HepG2 (cell line): Measurements from ENCODE around the gene MINDY1. TPM values are rescaled to one million over a fixed set of nuclear protein-coding genes. Genes with fewer than 3 reads are reported as not detected.

ENCODE experiments used
- BHLHE40 ChIP-seq: IDR thresholded peaks from 2 replicates; pipeline ENCODE4 v1.6.1; 2011; ENCODE audit warnings: low read length, improper control_type of control experiment
- DNMT1 ChIP-seq: sonication (generic); formaldehyde crosslinking; IDR thresholded peaks from 2 replicates; pipeline ENCODE4 v1.5.1; 2020; ENCODE audit warnings: mild to moderate bottlenecking, missing genetic modification reagents
- GATA4 ChIP-seq: sonication (generic); IDR thresholded peaks from 2 replicates; pipeline ENCODE4 v1.6.1; 2016; ENCODE audit warnings: antibody characterized with exemption, low read depth, borderline replicate concordance
- GATAD1 ChIP-seq: IDR thresholded peaks from 2 replicates; pipeline ENCODE4 v1.6.1; 2016; ENCODE audit warnings: missing genetic modification reagents, missing compliant biosample characterization
- GZF1 ChIP-seq: sonication (generic); formaldehyde crosslinking; IDR thresholded peaks from 2 replicates; pipeline ENCODE4 v1.5.1; 2020; ENCODE audit warnings: mild to moderate bottlenecking, missing genetic modification reagents
- HOXD1 ChIP-seq: sonication (generic); formaldehyde crosslinking; IDR thresholded peaks from 2 replicates; pipeline ENCODE4 v1.5.0; 2020; ENCODE audit warnings: missing genetic modification reagents
- JUND ChIP-seq: sonication (generic); formaldehyde crosslinking; IDR thresholded peaks from 2 replicates; pipeline ENCODE4 v1.8.0; 2022; ENCODE audit warnings: mild to moderate bottlenecking, missing genetic modification reagents
- KLF11 ChIP-seq: IDR thresholded peaks from 2 replicates; pipeline ENCODE4 v1.6.1; 2016; ENCODE audit warnings: missing compliant biosample characterization
- MATR3 ChIP-seq: sonication (generic); formaldehyde crosslinking; IDR thresholded peaks from 2 replicates; pipeline ENCODE4 v1.4.0; 2020; ENCODE audit warnings: missing genetic modification reagents
- PAWR ChIP-seq: sonication (generic); formaldehyde crosslinking; IDR thresholded peaks from 2 replicates; pipeline ENCODE4 v1.4.0; 2020; ENCODE audit warnings: missing genetic modification reagents, mild to moderate bottlenecking, borderline replicate concordance
- PPARG ChIP-seq: conservative IDR thresholded peaks from 2 replicates; pipeline ENCODE4 v1.6.1; 2016; ENCODE audit warnings: missing biosample characterization, missing genetic modification reagents
- REPIN1 ChIP-seq: sonication (generic); formaldehyde crosslinking; IDR thresholded peaks from 2 replicates; pipeline ENCODE4 v1.8.0; 2022; ENCODE audit warnings: missing genetic modification reagents, low read depth, mild to moderate bottlenecking, borderline replicate concordance
- SSRP1 ChIP-seq: IDR thresholded peaks from 2 replicates; pipeline ENCODE4 v1.6.1; 2016; ENCODE audit warnings: control low read depth
- ZFP1 ChIP-seq: IDR thresholded peaks from 2 replicates; pipeline ENCODE4 v1.6.1; 2016
- ZFP37 ChIP-seq: sonication (generic); formaldehyde crosslinking; IDR thresholded peaks from 2 replicates; pipeline ENCODE4 v1.4.0; 2020; ENCODE audit warnings: missing genetic modification reagents, borderline replicate concordance
- ZKSCAN8 ChIP-seq: IDR thresholded peaks from 2 replicates; pipeline ENCODE4 v1.6.1; 2016; ENCODE audit warnings: borderline replicate concordance, missing genetic modification reagents, missing compliant biosample characterization
- ZNF431 ChIP-seq: sonication (generic); formaldehyde crosslinking; IDR thresholded peaks from 2 replicates; pipeline ENCODE4 v1.9.0; 2022; ENCODE audit warnings: missing genetic modification reagents, low read depth, mild to moderate bottlenecking, borderline replicate concordance
- ZNF547 ChIP-seq: sonication (generic); formaldehyde crosslinking; IDR thresholded peaks from 2 replicates; pipeline ENCODE4 v1.5.1; 2020; ENCODE audit warnings: mild to moderate bottlenecking, missing genetic modification reagents
- ZNF549 ChIP-seq: sonication (generic); formaldehyde crosslinking; IDR thresholded peaks from 2 replicates; pipeline ENCODE4 v1.5.0; 2020; ENCODE audit warnings: missing genetic modification reagents
- ZNF772 ChIP-seq: sonication (generic); formaldehyde crosslinking; IDR thresholded peaks from 2 replicates; pipeline ENCODE4 v1.5.0; 2020; ENCODE audit warnings: mild to moderate bottlenecking, missing genetic modification reagents
- polyA plus RNA-seq, 8 experiments: library from polyadenylated mRNA; depleted of rRNA in 3 of 8; stranded (reverse) in 7 of 8; unstranded in 1 of 8; fragments of >200 nt; fragmentation: Illumina TruSeq in 4 of 8; extraction: Trizol in 4 of 8; gene quantifications; 2 replicates each; pipeline versions ENCODE4 v1.2.1 to v1.2.3, GENCODE V29; 2011 to 2016; ENCODE audit warnings: low read depth in 4 of 8, missing spikeins in 1 of 8, mixed read lengths in 1 of 8; ENCODE audit not compliant: insufficient read depth in 1 of 8
- total RNA-seq, 5 experiments: library from RNA; depleted of rRNA; stranded (reverse); fragments of >200 nt; fragmentation: Illumina TruSeq; extraction: Trizol; gene quantifications; 2 replicates each; pipeline ENCODE4 v1.2.3, GENCODE V29; 2016; ENCODE audit warnings: low read depth in 1 of 5
- TF ChIP-seq, protein P1 (sequence below): sonication (generic); formaldehyde crosslinking; IDR thresholded peaks from 2 replicates; pipeline ENCODE4 v1.4.0; 2020; ENCODE audit warnings: missing genetic modification reagents
- TF ChIP-seq, protein P2 (sequence below): sonication (generic); formaldehyde crosslinking; IDR thresholded peaks from 2 replicates; pipeline ENCODE4 v1.8.1; 2023; ENCODE audit warnings: mild to moderate bottlenecking, moderate library complexity, missing genetic modification reagents

MINDY1 gene
- total and polyA plus RNA-seq, 2 of the 13 experiments (the other 11 are each of a cell fraction or from before 2014, with no cell fraction given) = 11.1 to 15.0 TPM

DNA sequence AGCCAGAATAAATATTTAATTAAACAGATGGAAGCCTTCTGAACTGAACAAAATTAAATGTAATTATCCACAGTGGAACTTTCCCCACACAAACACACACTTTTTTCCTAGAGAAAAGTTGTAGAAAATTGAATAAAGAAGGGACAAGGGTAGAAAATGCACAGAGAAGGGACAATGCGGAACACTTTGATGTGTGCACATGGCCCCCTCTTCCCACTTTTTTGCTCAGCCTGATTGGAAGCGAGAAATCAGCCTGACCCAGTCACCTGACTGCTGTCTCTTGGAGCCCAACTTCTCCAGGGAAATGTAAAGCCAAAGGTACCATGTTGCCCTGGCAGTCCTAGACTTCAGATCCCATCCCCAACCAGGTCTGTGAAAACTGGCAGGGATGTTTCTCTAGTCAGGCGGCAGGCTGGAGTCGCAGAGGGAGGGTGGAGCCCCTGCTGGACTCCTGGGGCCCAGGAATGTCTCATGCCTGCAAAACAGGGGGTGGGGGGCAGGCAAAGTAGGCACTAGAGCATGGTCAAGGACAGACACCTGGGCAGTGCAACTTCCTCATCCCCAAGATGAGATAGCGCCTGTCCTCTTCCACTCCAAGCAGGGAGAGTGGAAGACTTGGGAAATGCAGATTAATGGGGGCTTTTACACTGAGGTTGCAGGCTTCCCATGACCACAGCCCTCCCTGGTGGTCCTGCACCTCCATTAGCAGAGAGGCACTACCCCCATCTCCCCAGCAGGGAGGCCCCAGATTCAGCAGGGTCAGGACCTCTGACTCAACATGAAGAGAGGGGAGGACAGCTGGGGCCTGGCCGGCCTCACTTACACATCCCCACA is 34.9 kb downstream of the MINDY1 start (continued):
- TF ChIP-seq, protein P1, sequence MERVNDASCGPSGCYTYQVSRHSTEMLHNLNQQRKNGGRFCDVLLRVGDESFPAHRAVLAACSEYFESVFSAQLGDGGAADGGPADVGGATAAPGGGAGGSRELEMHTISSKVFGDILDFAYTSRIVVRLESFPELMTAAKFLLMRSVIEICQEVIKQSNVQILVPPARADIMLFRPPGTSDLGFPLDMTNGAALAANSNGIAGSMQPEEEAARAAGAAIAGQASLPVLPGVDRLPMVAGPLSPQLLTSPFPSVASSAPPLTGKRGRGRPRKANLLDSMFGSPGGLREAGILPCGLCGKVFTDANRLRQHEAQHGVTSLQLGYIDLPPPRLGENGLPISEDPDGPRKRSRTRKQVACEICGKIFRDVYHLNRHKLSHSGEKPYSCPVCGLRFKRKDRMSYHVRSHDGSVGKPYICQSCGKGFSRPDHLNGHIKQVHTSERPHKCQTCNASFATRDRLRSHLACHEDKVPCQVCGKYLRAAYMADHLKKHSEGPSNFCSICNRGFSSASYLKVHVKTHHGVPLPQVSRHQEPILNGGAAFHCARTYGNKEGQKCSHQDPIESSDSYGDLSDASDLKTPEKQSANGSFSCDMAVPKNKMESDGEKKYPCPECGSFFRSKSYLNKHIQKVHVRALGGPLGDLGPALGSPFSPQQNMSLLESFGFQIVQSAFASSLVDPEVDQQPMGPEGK (CRISPR knock-in tag) = peak; percentile 87
- TF ChIP-seq REPIN1 (CRISPR knock-in tag) (0 out of 2 replicates have a peak, but pooled peaks have one; percentile 3), GATA4 (no peak), SSRP1 (CRISPR knock-in tag) (no peak), MATR3 (no peak), JUND (CRISPR knock-in tag) (0 out of 2 replicates have a peak, but pooled peaks have one; percentile 62), ZFP37 (CRISPR knock-in tag) (no peak), ZKSCAN8 (CRISPR knock-in tag) (no peak), GZF1 (peak; percentile 77; the same call in 1 of the 2 replicates), HOXD1 (CRISPR knock-in tag) (no peak), ZFP1 (CRISPR knock-in tag) (no peak), ZNF547 (CRISPR knock-in tag) (0 out of 2 replicates have a peak, but pooled peaks have one; percentile 13), ZNF772 (CRISPR knock-in tag) (no peak; the same call in 1 of the 2 replicates), GATAD1 (no peak), DNMT1 (CRISPR knock-in tag) (no peak), BHLHE40 (no peak), PAWR (CRISPR knock-in tag) (no peak), ZNF431 (no peak), ZNF549 (CRISPR knock-in tag) (no peak), PPARG (CRISPR knock-in tag) (peak; percentile 55; the same call in 1 of the 2 replicates), KLF11 (no peak)
- TF ChIP-seq, protein P2, sequence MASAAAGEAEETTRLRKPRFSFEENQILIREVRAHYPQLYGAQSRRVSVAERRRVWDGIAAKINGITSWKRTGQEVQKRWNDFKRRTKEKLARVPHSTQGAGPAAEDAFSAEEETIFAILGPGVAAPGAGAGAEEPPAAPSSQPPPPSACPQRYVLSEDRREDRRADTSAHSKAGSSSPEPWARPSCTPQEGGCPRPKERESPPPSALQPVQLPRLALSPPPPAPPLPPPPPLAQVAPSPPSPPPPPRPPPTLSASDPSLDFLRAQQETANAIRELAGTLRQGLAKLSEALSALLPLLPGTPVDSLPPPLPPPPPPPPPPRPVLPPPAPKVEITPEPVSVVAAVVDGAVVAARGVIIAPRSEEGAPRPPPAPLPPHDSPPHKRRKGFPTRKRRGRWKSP (CRISPR knock-in tag) = peak; percentile 38; the same call in 1 of the 2 replicates
